ENCODE data around the gene SCYL1.

The SCYL1 gene

GRCh38 chr11:65537620-65538231 lies 12.8 kb downstream of the SCYL1 start:
- DNase-seq: no peak

GRCh38 chr11:65538232-65538914 lies 13.5 kb downstream of the SCYL1 start:
- DNase-seq: no peak

- DNase-seq: no peak
Observed at GRCh38 chr11:65538915-65539743, 14.2 kb downstream of the SCYL1 start.

GRCh38 chr11:65539744-65540289 lies 14.9 kb downstream of the SCYL1 start:
- DNase-seq: no peak

GRCh38 chr11:65540290-65541092 lies 15.6 kb downstream of the SCYL1 start:
- peak; percentile 91 for DNase-seq

- DNase-seq: no peak
Observed at GRCh38 chr11:65541093-65541982, 16.5 kb downstream of the SCYL1 start.

- no peak for DNase-seq
Observed at GRCh38 chr11:65542738-65543390, 18.0 kb downstream of the SCYL1 start.

GRCh38 chr11:65545853-65546216 lies 21.0 kb downstream of the SCYL1 start:
- no peak for DNase-seq

GRCh38 chr11:65546217-65546958 lies 21.5 kb downstream of the SCYL1 start:
- no peak for DNase-seq

- DNase-seq: no peak
Observed at GRCh38 chr11:65547446-65548125, 22.7 kb downstream of the SCYL1 start.

- DNase-seq: no peak
Observed at GRCh38 chr11:65548395-65548794, 23.5 kb downstream of the SCYL1 start.

GRCh38 chr11:65549096-65549495 lies 24.2 kb downstream of the SCYL1 start:
- no peak for DNase-seq

GRCh38 chr11:65551572-65552387 lies 26.9 kb downstream of the SCYL1 start:
- DNase-seq: no peak

- DNase-seq: no peak
Observed at GRCh38 chr11:65552388-65552951, 27.6 kb downstream of the SCYL1 start.

- DNase-seq: no peak
Observed at GRCh38 chr11:65553301-65554001, 28.6 kb downstream of the SCYL1 start.

GRCh38 chr11:65554057-65554818 lies 29.4 kb downstream of the SCYL1 start:
- no peak for DNase-seq

GRCh38 chr11:65554842-65555430 lies 30.1 kb downstream of the SCYL1 start:
- DNase-seq: no peak
